Central memory CD8-positive, alpha-beta T cell (primary cell): ENCODE data around the gene PEX5.
"Not testable (repeated sequence)": the region's sequence is repeated elsewhere in the genome, so short reads cannot be mapped to it uniquely, and the experiment has no call there.

Source experiments
- ATAC-seq: fragments of 150-1000 bp; cut with Tn5 transposase; replicated peaks from 2 replicates; pipeline ENCODE4 v1.10.0; 2022; ENCODE audit warnings: mild to moderate bottlenecking, moderate FRiP score, moderate number of reproducible peaks; ENCODE audit not compliant: poor library complexity, severe bottlenecking; ENCODE audit errors: extremely low read depth
- DNase-seq, 2 donors: peaks; one replicate each; pipeline ENCODE4 v3.0.0; 2021; ENCODE audit warnings: low spot score in 2 of 2
- H3K27ac Mint-ChIP-seq: one replicate; pipeline ENCODE4 v1.8.0; 2022; ENCODE audit warnings: low read depth, mild to moderate bottlenecking, moderate library complexity, mixed read lengths
- H3K27me3 Mint-ChIP-seq: one replicate; pipeline ENCODE4 v1.8.0; 2022; ENCODE audit warnings: mixed read lengths
- H3K36me3 Mint-ChIP-seq: one replicate; pipeline ENCODE4 v1.8.0; 2022; ENCODE audit warnings: mild to moderate bottlenecking, moderate library complexity, mixed read lengths; ENCODE audit not compliant: insufficient read depth
- H3K4me1 Mint-ChIP-seq: one replicate; pipeline ENCODE4 v1.8.0; 2022; ENCODE audit warnings: mixed read lengths
- H3K4me3 Mint-ChIP-seq: one replicate; pipeline ENCODE4 v1.8.0; 2022; ENCODE audit warnings: mild to moderate bottlenecking, moderate library complexity, mixed read lengths
- H3K9me3 Mint-ChIP-seq: one replicate; pipeline ENCODE4 v1.8.0; 2022; ENCODE audit warnings: mixed read lengths

PEX5 gene

DNA sequence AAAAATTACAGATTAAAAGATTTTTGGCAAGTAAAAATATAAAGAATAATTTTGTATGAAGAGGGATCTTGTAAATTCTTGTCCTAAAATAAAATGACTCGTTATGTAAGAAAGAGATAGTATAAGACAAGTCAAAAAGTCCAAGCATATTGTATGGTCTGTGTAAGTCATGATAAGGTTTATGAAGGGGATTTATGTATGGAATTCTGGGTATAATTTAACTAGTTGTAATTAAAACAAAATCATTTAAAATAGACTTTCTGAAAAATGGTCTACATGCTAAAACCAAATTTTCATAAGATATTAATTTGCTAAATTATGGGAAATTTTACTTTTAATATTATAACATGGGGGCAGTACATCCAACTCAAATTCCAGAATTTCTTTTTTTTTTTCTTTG, 17.6 kb upstream of the PEX5 start:
- Mint-ChIP-seq H3K4me3 (no peak overlapping the region), H3K9me3 (no peaks in the 10 kb centered on the region), H3K27ac (no peak overlapping the region), H3K36me3 (no peaks in the 10 kb centered on the region), H3K27me3 (peaks cover 41% of the 10 kb centered on the region), H3K4me1 (no peaks in the 10 kb centered on the region)
- no peak for ATAC-seq
- DNase-seq, result no peak

DNA sequence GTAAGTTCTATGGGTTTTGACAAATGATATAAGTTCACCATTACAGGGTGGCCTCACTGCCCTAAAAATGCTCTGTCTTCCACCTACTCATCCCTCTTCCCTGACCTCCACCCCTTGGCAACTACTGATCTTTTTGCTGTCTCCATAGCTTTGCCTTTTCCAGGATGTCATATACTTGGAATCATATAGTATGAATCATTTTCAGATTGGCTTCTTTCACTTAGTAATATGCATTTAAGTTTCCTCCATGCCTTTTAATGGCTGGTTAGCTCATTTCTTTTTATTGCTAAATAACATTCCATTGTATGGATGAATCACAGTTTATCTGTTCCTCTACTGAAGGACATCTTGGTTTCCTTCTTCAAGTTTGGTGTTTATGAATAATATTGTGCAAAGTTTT, 14.0 kb upstream of the PEX5 start:
- Mint-ChIP-seq H3K9me3 (no peaks in the 10 kb centered on the region), H3K27me3 (peaks cover 57% of the 10 kb centered on the region), H3K4me1 (no peaks in the 10 kb centered on the region), H3K36me3 (no peaks in the 10 kb centered on the region), H3K4me3 (no peak overlapping the region), H3K27ac (no peak overlapping the region)
- DNase-seq (no peak), ATAC-seq (no peak)

DNA sequence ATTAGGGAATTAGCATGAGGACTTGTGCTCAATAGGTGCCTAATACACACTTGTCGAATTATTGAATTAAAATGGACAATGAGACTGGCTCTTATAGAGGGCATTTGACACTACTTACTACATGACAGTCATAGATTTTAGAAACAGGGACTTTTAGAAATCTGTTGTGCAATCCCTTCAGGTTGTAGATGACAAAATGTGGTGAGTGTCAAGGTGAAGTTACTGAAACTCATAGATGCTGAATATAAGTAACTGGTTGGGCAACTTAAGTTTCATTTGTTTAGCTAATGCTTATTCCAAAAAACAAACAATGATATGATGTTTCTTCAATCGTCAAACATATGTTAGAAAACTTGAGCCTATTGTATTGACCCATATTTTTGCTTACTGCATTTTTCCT, 12.9 kb upstream of the PEX5 start:
- H3K4me3 Mint-ChIP-seq, result no peak overlapping the region

DNA sequence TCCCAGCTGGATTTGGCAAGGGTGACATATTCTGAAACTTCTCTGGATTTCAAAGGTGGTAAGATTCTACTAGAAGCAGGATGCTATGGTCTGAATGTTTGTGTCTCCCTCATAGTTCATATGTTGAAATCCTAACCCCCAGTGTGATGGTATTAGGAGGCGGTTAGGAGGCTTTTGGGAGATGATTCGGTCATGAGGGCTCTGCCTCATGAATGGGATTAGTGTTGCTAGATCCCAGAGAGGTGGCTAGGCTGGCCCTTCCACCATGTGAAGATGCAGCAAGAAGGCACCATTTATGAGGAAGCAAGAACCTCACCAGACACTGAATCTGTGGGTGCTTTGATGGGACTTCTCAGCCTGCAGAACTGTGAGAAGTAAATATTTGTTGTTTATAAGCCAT, 11.0 kb upstream of the PEX5 start:
- ATAC-seq, result no peak
- Mint-ChIP-seq H3K27ac (no peak overlapping the region), H3K4me3 (no peak overlapping the region), H3K9me3 (no peaks in the 10 kb centered on the region), H3K27me3 (peaks cover 72% of the 10 kb centered on the region), H3K4me1 (no peaks in the 10 kb centered on the region), H3K36me3 (no peaks in the 10 kb centered on the region)
- DNase-seq, result no peak

More for the DNA sequence above, 12.9 kb upstream of the PEX5 start:
- Mint-ChIP-seq H3K27ac (no peak overlapping the region), H3K27me3 (peaks cover 63% of the 10 kb centered on the region), H3K9me3 (no peaks in the 10 kb centered on the region), H3K4me1 (no peaks in the 10 kb centered on the region), H3K36me3 (no peaks in the 10 kb centered on the region)
- no peak for DNase-seq
- no peak for ATAC-seq

DNA sequence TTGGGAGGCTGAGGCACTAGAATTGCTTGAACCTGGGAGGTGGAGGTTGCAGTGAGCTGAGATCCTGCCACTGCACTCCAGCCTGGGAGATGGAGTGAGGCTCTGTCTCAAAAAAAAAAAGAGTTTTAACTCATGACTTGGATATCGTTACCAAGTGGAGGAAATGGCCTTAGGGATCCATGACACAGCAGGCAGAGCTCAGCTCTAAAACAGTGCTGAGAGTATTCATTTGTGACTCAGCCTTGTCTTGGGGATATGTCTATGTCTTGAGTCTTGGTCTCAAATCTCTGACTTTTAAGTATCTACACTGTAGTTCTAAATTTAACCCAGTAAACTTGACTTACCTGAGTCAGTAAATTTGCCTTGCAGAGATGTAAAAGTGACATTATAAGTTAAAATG, 8.8 kb upstream of the PEX5 start:
- Mint-ChIP-seq H3K36me3 (no peaks in the 10 kb centered on the region), H3K27ac (no peak overlapping the region), H3K27me3 (peaks cover 63% of the 10 kb centered on the region), H3K4me3 (no peak overlapping the region), H3K4me1 (no peaks in the 10 kb centered on the region), H3K9me3 (no peaks in the 10 kb centered on the region)
- no peak for ATAC-seq
- no peak for DNase-seq

DNA sequence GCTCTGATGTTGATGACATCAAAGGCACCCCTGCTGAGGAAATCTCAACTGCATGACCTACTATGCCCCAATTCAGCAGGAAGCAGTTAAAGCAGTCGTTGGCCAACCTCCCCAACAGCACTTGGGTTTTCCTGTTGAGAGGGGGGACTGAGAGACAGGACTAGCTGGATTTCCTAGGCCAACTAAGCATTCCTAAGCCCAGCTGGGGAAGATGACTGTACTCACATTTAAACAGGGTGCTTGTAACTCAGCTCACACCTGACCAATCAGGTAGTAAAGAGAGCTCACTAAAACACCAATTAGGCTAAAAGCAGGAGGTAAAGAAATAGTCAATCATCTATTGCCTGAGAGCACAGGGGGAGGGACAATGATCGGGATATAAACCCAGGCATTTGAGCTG, 3.4 kb upstream of the PEX5 start:
- DNase-seq, H3K27ac Mint-ChIP-seq, H3K9me3 Mint-ChIP-seq, H3K4me3 Mint-ChIP-seq, H3K36me3 Mint-ChIP-seq, ATAC-seq: not testable (repeated sequence)
- peaks cover 24% of the 10 kb centered on the region for H3K4me1 Mint-ChIP-seq
- peaks cover 14% of the 10 kb centered on the region for H3K27me3 Mint-ChIP-seq

DNA sequence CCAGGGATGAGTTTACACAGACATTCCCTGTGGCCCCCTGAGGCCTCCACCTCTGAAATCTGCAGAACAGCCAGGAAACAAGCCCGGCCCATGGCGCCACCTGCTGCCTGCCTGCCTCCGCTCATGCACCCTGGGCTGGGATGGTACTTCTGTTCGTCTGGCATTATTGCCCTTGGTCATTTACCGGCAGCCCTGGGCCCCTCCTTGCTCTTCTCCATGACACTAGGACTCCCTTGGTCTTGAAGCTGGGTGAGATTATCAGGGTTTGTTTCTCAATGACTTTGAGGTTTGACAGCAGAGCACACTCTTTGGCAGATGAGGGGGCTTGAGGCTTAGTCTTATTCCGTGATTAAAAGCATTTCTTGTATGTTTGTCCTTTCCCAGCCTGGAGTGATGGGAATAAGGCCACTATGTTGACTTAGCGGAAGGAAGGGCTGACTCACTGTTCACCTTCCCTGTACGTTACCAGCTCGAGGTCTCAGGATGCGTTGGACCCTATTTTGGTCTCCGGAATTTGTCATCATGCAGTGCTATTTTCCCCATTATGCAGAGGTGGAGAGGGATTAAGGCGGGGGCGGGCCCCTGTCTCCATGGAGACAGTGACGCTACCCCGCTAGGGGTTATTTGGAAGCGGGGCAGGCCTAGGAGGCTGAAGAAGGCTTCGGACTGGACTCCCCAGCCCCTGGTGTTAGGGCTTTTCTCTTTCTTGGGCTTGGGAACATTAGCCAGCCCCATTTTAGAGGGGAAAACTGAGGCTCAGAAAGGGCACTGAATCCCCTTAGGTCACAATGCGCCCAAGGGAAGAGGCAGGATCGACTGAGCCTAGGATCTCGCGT, 706 bp upstream of the PEX5 start:
- ATAC-seq (peak; percentile 27), DNase-seq (peak; percentile 23 to 43)
- Mint-ChIP-seq H3K9me3 (no peaks in the 10 kb centered on the region), H3K27me3 (no peaks in the 10 kb centered on the region), H3K4me3 (peak overlapping the region; percentile 97), H3K4me1 (peaks cover 43% of the 10 kb centered on the region), H3K27ac (peak overlapping the region; percentile 98), H3K36me3 (peaks cover 8% of the 10 kb centered on the region)

DNA sequence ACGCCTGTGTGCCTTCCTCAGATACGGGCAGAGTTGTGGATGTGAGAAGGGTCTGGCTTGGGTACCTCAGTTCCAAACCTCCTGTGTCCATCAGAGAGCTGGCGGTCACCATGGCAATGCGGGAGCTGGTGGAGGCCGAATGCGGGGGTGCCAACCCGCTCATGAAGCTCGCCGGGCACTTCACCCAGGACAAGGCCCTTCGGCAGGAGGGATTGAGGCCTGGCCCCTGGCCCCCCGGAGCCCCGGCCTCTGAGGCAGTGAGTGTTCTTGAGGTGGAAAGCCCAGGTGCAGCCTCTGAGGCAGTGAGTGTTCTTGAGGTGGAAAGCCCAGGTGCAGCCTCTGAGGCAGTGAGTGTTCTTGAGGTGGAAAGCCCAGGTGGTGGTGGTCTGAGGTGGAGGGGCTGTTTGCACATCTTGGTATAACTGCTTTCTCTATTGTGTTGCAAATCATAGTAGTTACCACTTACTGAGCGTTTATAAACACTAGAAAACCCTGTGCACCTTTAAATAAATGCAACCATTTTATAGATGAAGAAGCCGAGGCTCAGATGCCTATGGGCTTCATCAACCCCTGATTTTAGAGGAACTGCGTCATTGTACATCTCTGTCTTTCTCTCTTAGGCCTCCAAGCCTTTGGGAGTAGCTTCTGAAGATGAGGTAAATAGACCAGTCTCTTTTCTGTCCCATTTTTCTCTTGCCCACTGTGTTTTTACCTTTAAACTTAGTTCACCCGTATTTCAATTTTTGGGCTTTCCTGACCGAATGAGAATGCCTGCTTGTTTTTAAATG, 976 bp downstream of the PEX5 start:
- Mint-ChIP-seq H3K27ac (peak overlapping the region; percentile 27), H3K4me3 (peak overlapping the region; percentile 97), H3K9me3 (no peaks in the 10 kb centered on the region), H3K27me3 (no peaks in the 10 kb centered on the region), H3K4me1 (peaks cover 52% of the 10 kb centered on the region), H3K36me3 (peaks cover 10% of the 10 kb centered on the region)
- ATAC-seq (no peak), DNase-seq (no peak)

DNA sequence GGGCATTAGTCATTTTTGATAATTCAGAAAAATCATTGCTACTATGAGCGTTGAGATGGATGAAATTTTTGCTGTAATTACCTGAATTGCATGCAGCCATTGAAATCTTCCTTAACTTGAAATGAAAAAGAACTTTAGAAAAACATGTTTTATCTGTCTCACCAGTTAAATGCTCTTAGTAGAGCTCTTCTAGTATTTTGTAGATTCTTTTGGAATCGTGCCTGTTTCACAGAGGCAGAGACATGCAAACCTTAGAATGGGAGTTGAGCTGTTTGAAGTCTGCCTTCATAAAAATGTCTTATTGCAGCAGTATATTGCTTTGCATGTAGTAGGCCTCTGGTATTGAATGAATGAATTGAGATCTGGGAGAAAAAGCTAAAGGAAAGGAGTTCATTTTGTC, 4.2 kb downstream of the PEX5 start:
- DNase-seq (no peak), ATAC-seq (no peak)
- Mint-ChIP-seq H3K4me3 (no peak overlapping the region), H3K4me1 (peaks cover 45% of the 10 kb centered on the region), H3K36me3 (peaks cover 10% of the 10 kb centered on the region), H3K27ac (no peak overlapping the region), H3K9me3 (no peaks in the 10 kb centered on the region), H3K27me3 (no peaks in the 10 kb centered on the region)

DNA sequence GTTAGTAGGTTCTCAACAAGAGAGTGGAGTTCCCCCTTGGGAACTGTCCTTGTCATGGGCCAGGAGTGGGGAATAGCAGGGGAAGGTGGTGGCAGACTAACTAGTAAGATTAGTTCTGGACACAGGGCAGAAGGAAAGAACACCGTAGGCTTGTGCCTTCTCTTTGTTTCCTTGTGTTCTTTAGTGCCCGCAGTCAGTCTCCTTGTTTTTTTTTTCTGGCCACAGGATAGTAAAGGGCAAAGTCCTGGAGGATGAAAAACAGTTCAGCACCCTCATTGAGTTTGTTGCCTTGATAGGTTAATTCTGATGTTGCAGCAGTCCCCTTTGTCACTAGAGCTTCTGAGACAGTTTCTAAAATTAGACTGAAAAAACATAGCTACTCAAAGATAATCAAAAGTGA, 8.4 kb downstream of the PEX5 start:
- ATAC-seq (no peak), DNase-seq (no peak)
- Mint-ChIP-seq H3K27ac (no peak overlapping the region), H3K4me3 (no peak overlapping the region), H3K4me1 (peaks cover 14% of the 10 kb centered on the region), H3K9me3 (no peaks in the 10 kb centered on the region), H3K36me3 (peaks cover 12% of the 10 kb centered on the region), H3K27me3 (no peaks in the 10 kb centered on the region)

DNA sequence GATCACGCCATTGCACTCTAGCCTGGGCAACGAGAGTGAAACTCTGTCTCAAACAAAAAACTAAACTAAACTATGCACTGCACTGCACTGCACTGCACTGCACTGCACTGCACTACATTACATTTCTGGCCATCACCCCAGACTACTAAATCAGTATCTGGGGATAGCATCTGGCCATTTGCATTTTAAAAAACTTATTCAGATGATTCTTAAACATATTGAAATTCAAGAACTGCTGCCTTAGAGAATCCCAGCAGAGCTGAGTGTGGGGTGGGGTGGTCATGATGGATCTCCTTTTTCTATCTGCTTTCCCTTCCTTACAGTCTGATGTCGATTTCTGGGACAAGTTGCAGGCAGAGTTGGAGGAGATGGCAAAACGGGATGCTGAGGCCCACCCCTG, 13.6 kb downstream of the PEX5 start:
- H3K27me3 Mint-ChIP-seq, result no peaks in the 10 kb centered on the region
- H3K36me3 Mint-ChIP-seq, result peaks cover 26% of the 10 kb centered on the region
- H3K4me3 Mint-ChIP-seq, result no peak overlapping the region
- no peak overlapping the region for H3K27ac Mint-ChIP-seq
- no peak for ATAC-seq
- no peaks in the 10 kb centered on the region for H3K4me1 Mint-ChIP-seq
- no peak for DNase-seq
- no peaks in the 10 kb centered on the region for H3K9me3 Mint-ChIP-seq

DNA sequence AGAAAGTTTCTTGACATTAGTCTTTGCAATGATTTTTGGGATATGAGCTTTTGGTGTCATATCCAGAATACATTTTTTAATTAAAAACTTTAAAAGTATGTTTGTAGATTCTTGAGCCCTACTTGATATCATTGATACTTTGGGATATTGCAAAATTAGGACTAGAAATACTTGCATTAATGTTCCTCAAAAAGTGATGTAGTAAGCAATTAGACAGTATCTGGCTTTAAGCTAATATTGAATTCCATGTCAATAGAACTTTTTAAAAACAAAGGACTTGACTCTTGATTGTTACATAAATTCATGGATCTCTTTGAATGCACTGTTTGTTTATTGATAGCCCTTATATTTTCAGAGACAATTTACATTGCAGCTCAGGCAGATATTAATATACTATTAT, 15.6 kb downstream of the PEX5 start:
- Mint-ChIP-seq H3K36me3 (peaks cover 34% of the 10 kb centered on the region), H3K9me3 (no peaks in the 10 kb centered on the region), H3K4me3 (no peak overlapping the region), H3K27ac (no peak overlapping the region), H3K27me3 (no peaks in the 10 kb centered on the region), H3K4me1 (no peaks in the 10 kb centered on the region)
- DNase-seq (no peak), ATAC-seq (no peak)

DNA sequence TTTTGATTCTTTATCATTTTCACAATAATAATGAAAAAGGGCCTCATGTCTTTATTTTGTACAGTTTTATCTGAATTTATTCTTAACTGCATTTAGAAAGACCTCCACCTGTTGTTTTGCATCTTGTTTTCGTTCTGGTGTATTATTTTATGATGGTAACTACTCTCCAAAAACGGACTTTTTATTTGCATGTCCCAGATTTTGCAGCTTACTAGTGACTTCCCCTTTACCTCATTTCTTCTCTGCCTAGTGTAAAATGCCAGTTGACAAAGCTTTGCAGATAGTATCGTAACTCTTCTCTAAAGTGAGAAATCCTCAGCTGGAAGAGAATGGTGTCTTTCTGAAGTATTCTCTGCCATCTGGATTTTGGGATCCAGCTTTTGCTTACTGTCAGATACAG, 17.2 kb downstream of the PEX5 start:
- H3K36me3 Mint-ChIP-seq, result peaks cover 39% of the 10 kb centered on the region
- DNase-seq, result no peak
- H3K9me3 Mint-ChIP-seq, result no peaks in the 10 kb centered on the region

More for the DNA sequence above, 17.2 kb downstream of the PEX5 start:
- H3K4me1 Mint-ChIP-seq, result no peaks in the 10 kb centered on the region
- no peak overlapping the region for H3K27ac Mint-ChIP-seq
- no peak for ATAC-seq
- no peaks in the 10 kb centered on the region for H3K27me3 Mint-ChIP-seq
- no peak overlapping the region for H3K4me3 Mint-ChIP-seq
